ENCODE data around the gene ERMN.
"Not testable (repeated sequence)": the region's sequence is repeated elsewhere in the genome, so short reads cannot be mapped to it uniquely, and the experiment has no call there.

ERMN gene

GRCh38 chr2:157290525-157290924 is 35.1 kb downstream of the ERMN start:
- DNase-seq: no peak

GRCh38 chr2:157287160-157287559 is 38.5 kb downstream of the ERMN start:
- DNase-seq: no peak

GRCh38 chr2:157283468-157283867 is 42.2 kb downstream of the ERMN start:
- DNase-seq: no peak

- DNase-seq: no peak
Measured at GRCh38 chr2:157281316-157281715, 44.3 kb downstream of the ERMN start.

GRCh38 chr2:157279311-157279710 is 46.3 kb downstream of the ERMN start:
- DNase-seq: not testable (repeated sequence)

- DNase-seq: no peak
Measured at GRCh38 chr2:157271590-157272203, 53.9 kb downstream of the ERMN start.

GRCh38 chr2:157269922-157270321 is 55.7 kb downstream of the ERMN start:
- no peak for DNase-seq

- DNase-seq: no peak
Measured at GRCh38 chr2:157269060-157269459, 56.6 kb downstream of the ERMN start.

Data from activated CD4-positive, CD25-positive, alpha-beta regulatory T cell (primary cell).